Karpas-422 (cell line): ENCODE results near the gene GNG2. TPM values are rescaled to one million over a fixed set of nuclear protein-coding genes. Genes with fewer than 3 reads are reported as not detected.

ENCODE experiments used
- DNase-seq: peaks from one replicate; pipeline ENCODE4 v3.0.0-alpha.2; 2015
- H2AFZ ChIP-seq: fragments of 200-600 bp; sonication (generic); 2 replicates; pipeline ENCODE4 v1.6.1; 2014; ENCODE audit warnings: antibody characterized with exemption, low read length, mixed read lengths
- H3K27ac ChIP-seq: fragments of 200-600 bp; sonication (generic); 2 replicates; pipeline ENCODE4 v1.5.1; 2014; ENCODE audit warnings: mild to moderate bottlenecking, low read length, moderate library complexity
- H3K27me3 ChIP-seq: fragments of 200-600 bp; sonication (generic); 2 replicates; pipeline ENCODE4 v1.6.1; 2014; ENCODE audit warnings: low read length, mixed read lengths
- H3K36me3 ChIP-seq: fragments of 200-600 bp; sonication (generic); 2 replicates; pipeline ENCODE4 v1.6.1; 2014; ENCODE audit warnings: low read length, mixed read lengths; ENCODE audit not compliant: insufficient read depth
- H3K4me1 ChIP-seq: fragments of 200-600 bp; sonication (generic); 2 replicates; pipeline ENCODE4 v1.6.1; 2014; ENCODE audit warnings: mild to moderate bottlenecking, low read length, mixed read lengths
- H3K4me2 ChIP-seq: fragments of 200-600 bp; sonication (generic); 2 replicates; pipeline ENCODE4 v1.6.1; 2014; ENCODE audit warnings: low read length, low read depth, mild to moderate bottlenecking; ENCODE audit not compliant: poor library complexity, severe bottlenecking
- H3K4me3 ChIP-seq: fragments of 200-600 bp; sonication (generic); 2 replicates; pipeline ENCODE4 v1.5.1; 2014; ENCODE audit warnings: mild to moderate bottlenecking, antibody characterized with exemption, low read length, mixed read lengths
- H3K79me2 ChIP-seq: fragments of 200-600 bp; sonication (generic); 2 replicates; pipeline ENCODE4 v1.6.1; 2014; ENCODE audit warnings: mild to moderate bottlenecking, low read length, mixed read lengths
- H3K9ac ChIP-seq: fragments of 200-600 bp; sonication (generic); 2 replicates; pipeline ENCODE4 v1.6.0; 2014; ENCODE audit warnings: low read length
- H3K9me2 ChIP-seq: fragments of 200-600 bp; sonication (generic), shearing (Covaris generic); replicated peaks from 2 replicates; pipeline ENCODE4 v1.6.0; 2014; ENCODE audit warnings: mild to moderate bottlenecking, low read length, moderate library complexity; ENCODE audit not compliant: insufficient read depth
- H3K9me3 ChIP-seq: fragments of 300-700, 200-600 bp; sonication (generic); 2 replicates; pipeline ENCODE4 v1.6.1; 2014; ENCODE audit warnings: low read length, mixed read lengths
- H4K20me1 ChIP-seq: fragments of 200-600 bp; sonication (generic); 2 replicates; pipeline ENCODE4 v1.6.1; 2014; ENCODE audit warnings: mild to moderate bottlenecking, antibody characterized with exemption, low read length, low read depth; ENCODE audit not compliant: insufficient read depth
- total RNA-seq: library from RNA; depleted of rRNA; stranded (reverse); fragments of >200 nt; shearing (Covaris generic); gene quantifications from 2 replicates; pipeline ENCODE4 v1.2.3, GENCODE V29; 2014; ENCODE audit warnings: low replicate concordance

Gene GNG2
- total RNA-seq, 1 experiment from 2014 or later, result 351 TPM

- no peaks in the 10 kb centered on the region for H3K27me3 ChIP-seq
- peaks cover 21% of the 10 kb centered on the region for H3K36me3 ChIP-seq
- H3K9me3 ChIP-seq, result no peaks in the 10 kb centered on the region
- H3K9ac ChIP-seq, result no peak overlapping the region
- no peak overlapping the region for H3K4me2 ChIP-seq
- H3K9me2 ChIP-seq, result no peaks in the 10 kb centered on the region
- H3K4me3 ChIP-seq, result no peak overlapping the region
- DNase-seq, result no peak
- H3K4me1 ChIP-seq, result peaks cover 22% of the 10 kb centered on the region
- no peak overlapping the region for H2AFZ ChIP-seq
- H4K20me1 ChIP-seq, result no peaks in the 10 kb centered on the region
- peaks cover 98% of the 10 kb centered on the region for H3K79me2 ChIP-seq
- H3K27ac ChIP-seq, result no peak overlapping the region
These were observed 64.2 kb downstream of the GNG2 start for GRCh38 chr14:51924600-51924999.

- H2AFZ ChIP-seq, result no peak overlapping the region
- no peak overlapping the region for H3K9ac ChIP-seq
- no peak for DNase-seq
- H3K36me3 ChIP-seq, result peaks cover 17% of the 10 kb centered on the region
- H3K27me3 ChIP-seq, result no peaks in the 10 kb centered on the region
- no peak overlapping the region for H3K27ac ChIP-seq
- peaks cover 29% of the 10 kb centered on the region for H3K4me1 ChIP-seq
- H3K4me2 ChIP-seq, result no peak overlapping the region
- no peaks in the 10 kb centered on the region for H3K9me3 ChIP-seq
- H3K9me2 ChIP-seq, result no peaks in the 10 kb centered on the region
- H3K79me2 ChIP-seq, result peaks cover 100% of the 10 kb centered on the region
- no peaks in the 10 kb centered on the region for H4K20me1 ChIP-seq
- H3K4me3 ChIP-seq, result no peak overlapping the region
These were observed 65.6 kb downstream of the GNG2 start for GRCh38 chr14:51925980-51926379.

- no peak for DNase-seq
- H3K9ac ChIP-seq, result no peak overlapping the region
- no peaks in the 10 kb centered on the region for H3K9me3 ChIP-seq
- H2AFZ ChIP-seq, result no peak overlapping the region
- peaks cover 32% of the 10 kb centered on the region for H3K4me1 ChIP-seq
- no peaks in the 10 kb centered on the region for H4K20me1 ChIP-seq
- no peaks in the 10 kb centered on the region for H3K9me2 ChIP-seq
- H3K36me3 ChIP-seq, result peaks cover 17% of the 10 kb centered on the region
- H3K4me3 ChIP-seq, result no peak overlapping the region
- no peaks in the 10 kb centered on the region for H3K27me3 ChIP-seq
- H3K79me2 ChIP-seq, result peaks cover 100% of the 10 kb centered on the region
- H3K4me2 ChIP-seq, result no peak overlapping the region
- no peak overlapping the region for H3K27ac ChIP-seq
These were observed 66.0 kb downstream of the GNG2 start for GRCh38 chr14:51926449-51926848.

- Histone ChIP-seq H3K4me3 (no peak overlapping the region), H3K9me3 (no peaks in the 10 kb centered on the region), H3K36me3 (peaks cover 14% of the 10 kb centered on the region), H3K27me3 (no peaks in the 10 kb centered on the region), H3K4me2 (no peak overlapping the region), H3K9me2 (no peaks in the 10 kb centered on the region), H4K20me1 (no peaks in the 10 kb centered on the region), H2AFZ (no peak overlapping the region), H3K4me1 (peaks cover 41% of the 10 kb centered on the region), H3K79me2 (peaks cover 96% of the 10 kb centered on the region), H3K9ac (no peak overlapping the region), H3K27ac (no peak overlapping the region)
- DNase-seq, result no peak
These were observed 68.2 kb downstream of the GNG2 start for GRCh38 chr14:51928568-51928967.

GRCh38 chr14:51929166-51929565 lies 68.8 kb downstream of the GNG2 start:
- DNase-seq, result no peak
- H3K27ac ChIP-seq, result no peak overlapping the region
- H3K4me2 ChIP-seq, result no peak overlapping the region
- peaks cover 96% of the 10 kb centered on the region for H3K79me2 ChIP-seq
- no peak overlapping the region for H2AFZ ChIP-seq
- no peaks in the 10 kb centered on the region for H4K20me1 ChIP-seq
- no peaks in the 10 kb centered on the region for H3K9me2 ChIP-seq
- H3K4me3 ChIP-seq, result no peak overlapping the region
- peaks cover 14% of the 10 kb centered on the region for H3K36me3 ChIP-seq
- H3K4me1 ChIP-seq, result peaks cover 46% of the 10 kb centered on the region
- H3K9ac ChIP-seq, result no peak overlapping the region
- no peaks in the 10 kb centered on the region for H3K9me3 ChIP-seq
- no peaks in the 10 kb centered on the region for H3K27me3 ChIP-seq

GRCh38 chr14:51929910-51930682 lies 69.7 kb downstream of the GNG2 start:
- Histone ChIP-seq H3K9me2 (no peaks in the 10 kb centered on the region), H2AFZ (no peak overlapping the region), H4K20me1 (no peaks in the 10 kb centered on the region), H3K9me3 (no peaks in the 10 kb centered on the region), H3K4me1 (peaks cover 52% of the 10 kb centered on the region), H3K27me3 (no peaks in the 10 kb centered on the region), H3K4me2 (no peak overlapping the region), H3K27ac (peak overlapping the region; percentile 44), H3K4me3 (no peak overlapping the region), H3K36me3 (peaks cover 9% of the 10 kb centered on the region), H3K9ac (no peak overlapping the region), H3K79me2 (peaks cover 95% of the 10 kb centered on the region)
- DNase-seq, result no peak

GRCh38 chr14:51931308-51931707 lies 70.9 kb downstream of the GNG2 start:
- Histone ChIP-seq H3K4me2 (no peak overlapping the region), H3K4me1 (peaks cover 63% of the 10 kb centered on the region), H3K9ac (no peak overlapping the region), H3K9me2 (no peaks in the 10 kb centered on the region), H3K9me3 (no peaks in the 10 kb centered on the region), H2AFZ (no peak overlapping the region), H3K27ac (no peak overlapping the region), H3K4me3 (no peak overlapping the region), H3K79me2 (peaks cover 95% of the 10 kb centered on the region), H3K36me3 (peaks cover 9% of the 10 kb centered on the region), H4K20me1 (0 out of 2 replicates have a peak, but pooled peaks cover 5% of the 10 kb centered on the region), H3K27me3 (no peaks in the 10 kb centered on the region)
- DNase-seq, result no peak

- peaks cover 9% of the 10 kb centered on the region for H3K36me3 ChIP-seq
- H3K4me3 ChIP-seq, result no peak overlapping the region
- no peaks in the 10 kb centered on the region for H3K9me2 ChIP-seq
- no peaks in the 10 kb centered on the region for H3K27me3 ChIP-seq
- H3K9ac ChIP-seq, result no peak overlapping the region
- H4K20me1 ChIP-seq, result 0 out of 2 replicates have a peak, but pooled peaks cover 5% of the 10 kb centered on the region
- H3K9me3 ChIP-seq, result no peaks in the 10 kb centered on the region
- H3K27ac ChIP-seq, result 0 out of 2 replicates have a peak overlapping the region, but pooled peaks have one; percentile 7
- H3K4me1 ChIP-seq, result peaks cover 60% of the 10 kb centered on the region
- H3K4me2 ChIP-seq, result no peak overlapping the region
- H2AFZ ChIP-seq, result no peak overlapping the region
- DNase-seq, result no peak
- peaks cover 92% of the 10 kb centered on the region for H3K79me2 ChIP-seq
These were observed 72.8 kb downstream of the GNG2 start for GRCh38 chr14:51933191-51933590.
